OCI-M1 (cell line): ENCODE data around the gene LRRC45.

Experiments used
- DNase-seq: peaks from one replicate; lab custom pipeline; 2025; lab: John Stamatoyannopoulos, UW

Gene LRRC45

GRCh38 chr17:81993729-81994592 lies 29.1 kb upstream of the LRRC45 start:
- no peak for DNase-seq

DNA sequence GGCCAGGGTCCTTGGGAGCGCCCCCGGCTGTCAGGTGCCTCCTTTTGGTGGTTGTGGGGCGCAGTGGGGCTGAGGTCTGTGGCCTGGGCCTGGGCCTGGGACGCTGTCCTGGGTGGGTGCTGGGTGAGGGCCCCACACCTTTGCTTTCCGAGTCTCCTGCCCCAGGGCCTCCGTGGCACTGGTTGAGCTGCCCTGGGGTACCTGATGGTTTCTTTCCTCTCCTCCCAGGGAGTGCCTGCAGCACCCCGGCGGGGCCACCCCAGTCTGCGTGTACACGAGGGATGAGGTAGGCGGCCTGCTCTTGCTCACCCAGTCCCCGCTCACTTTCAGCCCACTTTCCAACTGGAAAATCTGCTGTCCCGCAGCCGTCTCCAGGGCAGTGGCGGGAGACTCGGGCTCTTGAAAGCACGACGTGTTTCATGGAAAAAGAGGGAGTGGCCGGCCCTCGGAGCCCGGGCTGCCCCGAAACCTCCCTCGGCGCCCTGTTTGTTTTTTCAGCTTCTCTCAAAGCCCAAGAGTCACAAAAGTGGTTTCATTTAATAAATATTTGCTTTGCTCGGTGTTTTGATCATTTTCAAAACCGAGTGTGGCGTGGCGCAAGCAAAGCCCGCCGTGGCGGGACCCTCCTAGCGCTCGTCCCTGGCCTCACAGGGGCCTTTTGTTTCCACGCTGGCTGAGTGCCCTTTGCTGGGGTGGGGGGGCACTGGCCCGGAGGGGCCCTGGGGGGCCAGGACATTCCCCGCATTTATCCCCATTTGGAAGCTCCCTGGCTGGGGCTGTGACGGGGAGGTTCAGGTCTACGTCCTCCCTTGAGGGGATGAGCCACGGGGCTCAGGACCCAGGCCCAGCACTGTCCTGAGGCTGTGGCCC lies 28.3 kb upstream of the LRRC45 start:
- DNase-seq: no peak

GRCh38 chr17:81995463-81996231 lies 27.5 kb upstream of the LRRC45 start:
- no peak for DNase-seq

GRCh38 chr17:81996232-81996756 lies 26.8 kb upstream of the LRRC45 start:
- DNase-seq: no peak

DNA sequence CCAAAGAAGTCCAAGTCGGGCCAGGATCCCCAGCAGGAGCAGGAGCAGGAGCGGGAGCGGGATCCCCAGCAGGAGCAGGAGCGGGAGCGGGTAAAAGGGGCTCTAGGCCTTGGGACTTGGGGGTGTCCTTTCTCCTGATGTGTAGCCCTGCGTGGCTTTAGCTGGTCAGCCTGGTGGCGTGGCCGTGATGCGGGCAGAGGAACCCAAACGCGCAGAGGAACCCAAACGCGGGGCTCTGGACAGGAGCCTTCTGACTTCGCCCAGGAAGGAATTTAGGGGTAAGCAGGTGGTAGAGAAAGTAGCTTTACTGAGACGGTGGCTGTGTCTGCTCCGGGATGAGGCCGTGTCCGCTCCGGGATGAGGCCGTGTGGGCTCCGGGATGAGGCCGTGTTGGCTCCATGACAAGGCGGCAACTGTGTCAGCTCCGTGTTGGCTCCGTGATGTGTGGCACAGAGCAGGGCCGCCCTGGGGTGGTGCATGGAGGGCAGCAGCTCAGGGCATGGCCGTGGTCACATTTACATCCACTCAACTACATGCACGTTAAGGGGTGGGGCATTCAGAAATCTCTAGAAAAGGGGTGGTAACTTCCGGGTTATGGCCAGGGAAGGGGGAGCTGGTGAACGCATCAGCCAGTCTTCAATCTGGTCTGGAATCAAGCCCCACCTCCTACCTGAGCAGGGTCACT lies 26.2 kb upstream of the LRRC45 start:
- DNase-seq: no peak

GRCh38 chr17:81998212-81998611 lies 24.9 kb upstream of the LRRC45 start:
- DNase-seq: no peak

DNA sequence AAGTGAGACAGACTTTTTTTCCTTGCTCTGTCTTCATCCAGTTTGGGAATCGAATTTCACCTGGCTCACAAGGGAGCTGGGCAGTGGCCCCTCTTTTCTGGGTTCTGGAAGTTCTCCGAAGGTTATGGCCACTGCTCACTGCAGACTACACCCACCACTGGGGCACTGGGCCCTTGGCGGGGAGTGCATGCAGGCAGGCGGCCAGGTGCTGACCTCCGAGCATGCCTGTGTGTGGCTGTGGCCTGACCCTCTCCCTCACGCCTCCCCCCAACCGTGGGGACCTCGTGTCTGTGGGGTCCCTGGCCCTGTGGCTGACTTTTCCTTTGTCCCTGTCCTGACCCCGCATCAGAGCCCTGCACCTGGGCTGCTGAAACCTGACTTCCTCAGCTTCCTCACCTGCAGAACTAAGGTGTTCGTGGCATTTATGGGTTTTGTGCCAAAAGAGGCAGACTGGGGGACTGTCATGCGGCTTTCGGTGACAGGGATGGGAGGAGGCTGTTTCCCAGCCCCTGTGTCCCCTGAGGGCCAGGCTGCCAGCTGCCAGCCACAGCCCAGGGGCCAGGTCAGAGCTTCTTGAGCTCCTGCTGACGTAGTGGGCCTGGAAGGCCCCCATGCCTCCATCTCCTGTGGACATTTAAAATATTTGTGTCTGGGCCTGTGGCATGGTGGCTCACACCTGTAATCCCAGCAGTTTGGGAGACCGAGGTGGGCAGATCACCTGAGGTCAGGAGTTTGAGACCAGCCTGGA lies 24.2 kb upstream of the LRRC45 start:
- DNase-seq: no peak

GRCh38 chr17:81999587-81999975 lies 23.5 kb upstream of the LRRC45 start:
- no peak for DNase-seq

DNA sequence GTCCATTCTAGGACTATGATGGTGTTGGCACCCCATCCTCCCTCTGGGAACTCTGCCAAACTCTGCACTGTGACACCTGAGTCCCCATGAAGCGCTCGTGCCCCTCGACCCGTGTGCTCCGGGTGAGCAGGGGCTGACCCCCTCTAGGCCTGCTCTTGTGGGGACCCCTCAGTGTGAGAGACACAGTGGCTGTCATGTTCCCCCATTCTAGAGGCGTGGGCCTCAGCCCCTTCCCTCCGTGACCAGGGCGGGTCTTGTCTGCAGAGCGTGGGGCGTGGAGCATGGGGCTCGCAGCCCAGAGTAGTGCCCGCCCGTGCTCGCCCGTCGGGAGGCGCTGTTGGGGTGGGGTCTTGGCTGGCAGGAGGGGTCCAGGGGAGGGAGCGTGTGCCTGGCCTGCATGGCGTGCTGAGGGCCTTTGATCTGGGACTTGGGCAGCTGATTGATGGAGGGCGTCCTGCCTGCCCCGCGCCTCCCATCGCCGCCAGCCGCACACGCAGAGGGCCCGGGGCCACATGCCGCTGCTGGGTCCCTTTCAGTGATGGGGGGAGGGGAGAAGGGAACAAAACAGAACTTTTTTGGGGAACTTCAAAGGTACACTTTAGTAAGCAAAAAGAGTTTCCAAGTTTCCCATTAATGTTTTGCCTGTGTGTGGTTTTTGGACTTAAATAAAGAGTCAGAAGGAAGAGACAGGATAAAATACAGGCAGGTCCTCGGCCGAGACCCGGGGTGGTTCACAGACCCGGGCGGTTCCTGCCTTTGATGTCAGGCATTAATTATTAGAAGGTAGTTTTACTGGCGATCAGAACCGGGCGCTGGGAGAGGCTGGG lies 22.9 kb upstream of the LRRC45 start:
- no peak for DNase-seq

- no peak for DNase-seq
These were observed 22.1 kb upstream of the LRRC45 start for GRCh38 chr17:82000803-82001570.

GRCh38 chr17:82001571-82002056 lies 21.5 kb upstream of the LRRC45 start:
- no peak for DNase-seq

- no peak for DNase-seq
These were observed 19.4 kb upstream of the LRRC45 start for GRCh38 chr17:82003411-82004381.

DNA sequence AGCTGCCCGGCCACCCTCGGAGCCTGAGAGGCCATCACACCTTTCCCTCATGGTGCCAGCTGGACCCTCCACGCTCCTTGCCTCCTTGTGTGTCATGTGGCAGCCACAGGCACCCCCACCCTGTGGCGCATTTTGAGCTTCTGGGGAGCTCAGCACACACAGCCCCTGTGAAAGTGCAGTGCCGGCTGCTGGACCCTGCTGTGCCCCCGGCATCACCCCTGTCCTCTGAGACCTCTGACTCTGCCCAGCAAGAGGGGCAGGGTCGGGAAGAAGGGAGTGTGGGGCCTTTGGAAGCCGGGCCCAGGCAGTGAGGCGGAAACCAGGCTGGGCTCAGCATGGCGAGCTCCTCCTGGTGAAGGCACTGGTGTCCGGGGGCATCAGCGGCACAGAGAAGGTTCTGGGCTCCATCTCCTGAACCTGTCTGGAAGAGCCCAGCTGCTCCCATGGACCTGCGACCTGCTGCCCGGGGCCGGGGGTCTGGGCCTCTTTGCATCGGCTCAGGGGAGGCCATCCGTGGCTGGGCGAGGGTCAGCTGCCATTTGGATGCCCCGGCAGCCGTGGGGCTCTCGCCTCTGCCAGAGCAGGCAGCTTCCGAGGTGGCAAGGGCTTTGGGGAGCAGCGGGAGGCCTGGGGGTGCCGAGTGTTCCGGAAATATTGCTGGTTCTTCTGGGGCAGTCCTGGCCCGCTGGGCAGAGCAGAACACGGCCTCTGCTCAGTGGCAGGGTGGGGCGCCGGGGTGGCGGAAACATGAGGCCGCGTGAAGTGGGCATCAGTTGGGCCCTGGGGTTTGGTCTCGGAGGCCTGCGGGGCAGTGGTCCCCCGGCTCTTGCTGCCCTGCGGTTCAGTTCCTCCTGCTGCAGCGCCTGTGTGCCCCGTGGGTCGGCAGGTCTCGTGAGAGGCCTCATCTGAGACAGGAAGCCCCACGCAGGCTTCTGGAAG lies 18.3 kb upstream of the LRRC45 start:
- DNase-seq: no peak

- DNase-seq: no peak
These were observed 17.3 kb upstream of the LRRC45 start for GRCh38 chr17:82005701-82006348.

DNA sequence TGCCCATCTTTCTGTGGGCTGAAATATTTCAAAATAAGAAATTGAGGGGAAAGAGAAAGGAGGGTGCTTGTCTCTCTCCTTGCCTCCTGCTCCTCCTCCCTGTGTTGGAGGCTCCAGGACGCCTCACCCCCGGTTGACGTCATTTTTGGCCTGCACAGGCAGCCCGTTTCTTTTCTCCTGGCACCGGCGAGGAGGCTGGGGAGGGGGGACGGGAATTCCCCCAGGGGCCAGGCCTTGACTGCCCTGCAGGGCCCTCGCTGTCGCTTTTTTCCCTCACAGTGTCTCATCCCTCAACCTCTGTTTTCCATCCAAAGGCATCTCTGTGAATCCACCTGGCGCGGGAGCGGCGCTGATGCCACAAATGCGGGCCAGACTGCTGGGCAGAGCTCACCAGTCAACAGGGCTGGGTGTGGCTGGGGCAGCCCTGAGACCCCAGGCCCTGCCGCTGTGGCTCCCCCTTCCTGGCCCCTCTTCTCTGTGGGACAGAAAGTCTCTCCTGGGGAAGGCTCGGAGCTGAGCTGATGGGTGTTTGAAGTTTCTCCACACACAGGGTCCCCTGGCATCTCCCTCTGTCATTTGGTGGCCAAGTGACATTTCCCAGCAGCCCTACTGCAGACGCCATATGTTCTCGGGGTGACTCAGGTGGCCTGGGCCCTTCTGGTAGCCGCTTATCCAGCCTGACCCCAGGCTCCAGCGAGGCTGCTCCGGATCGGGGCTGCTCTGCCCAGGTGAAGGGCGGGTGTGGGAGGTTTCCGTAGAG lies 16.5 kb upstream of the LRRC45 start:
- DNase-seq: no peak

DNA sequence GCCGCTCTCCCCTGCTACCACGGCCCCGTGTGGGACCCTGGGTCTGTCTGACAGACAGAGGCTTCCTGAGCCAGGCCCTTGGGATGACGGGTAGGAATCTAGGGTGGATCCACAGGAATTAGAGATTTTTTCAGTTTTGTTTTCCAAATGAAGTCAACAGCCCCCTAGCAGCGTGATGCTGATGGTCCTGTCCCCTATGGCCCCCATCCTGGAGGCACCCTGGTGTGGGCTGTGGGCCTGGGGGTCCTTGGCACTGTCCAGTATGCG lies 15.9 kb upstream of the LRRC45 start:
- DNase-seq: no peak
